IMR-90 (cell line): ENCODE data around the gene HOXA7. TPM values are rescaled to one million over a fixed set of nuclear protein-coding genes. Genes with fewer than 3 reads are reported as not detected.

ENCODE experiments used
- ATAC-seq: fragments of 200-7000 bp; cut with Tn5 transposase; 2 replicates; pipeline ENCODE4 v1.9.1; 2020; ENCODE audit warnings: low read depth, mild to moderate bottlenecking, moderate library complexity
- BruUV-seq: library from RNA; stranded (reverse); fragments of 400-500 nt; replicated peaks from 2 replicates; lab custom pipeline; 2021; lab: Mats Ljungman, UMichigan
- CTCF ChIA-PET: fragments of 300-600 bp; formaldehyde crosslinking; extraction: SDS; loops from one replicate; lab custom pipeline; 2021; ENCODE audit warnings: antibody characterized with exemption; lab: Yijun Ruan, JAX
- POLR2A ChIA-PET: fragments of 300-600 bp; sonication (Branson Sonifier 250); formaldehyde crosslinking; loops from one replicate; lab custom pipeline; 2022; ENCODE audit warnings: antibody characterized with exemption; ENCODE audit not compliant: unreplicated experiment; lab: Charles Lee
- DNase-seq: peaks from one replicate; pipeline ENCODE4 v3.0.0; 2013
- H2AFZ ChIP-seq: replicated peaks from 2 replicates; pipeline ENCODE3; 2013; ENCODE audit warnings: low read length, mild to moderate bottlenecking; ENCODE audit not compliant: poor library complexity
- H2AK5ac ChIP-seq: 2 replicates; pipeline ENCODE4 v1.6.1; 2013; ENCODE audit warnings: low read depth, low read length, inconsistent platforms
- H2AK9ac ChIP-seq: replicated peaks from 2 replicates; pipeline ENCODE3; 2013; ENCODE audit warnings: mild to moderate bottlenecking, low read depth, low read length, moderate library complexity; ENCODE audit not compliant: poor library complexity
- H2BK120ac ChIP-seq: 2 replicates; pipeline ENCODE4 v1.6.1; 2013; ENCODE audit warnings: low read depth, low read length, inconsistent platforms
- H2BK15ac ChIP-seq: 3 replicates; pipeline ENCODE4 v1.6.1; 2013; ENCODE audit warnings: low read depth, low read length, inconsistent platforms
- H2BK20ac ChIP-seq: 2 replicates; pipeline ENCODE4 v1.6.1; 2013; ENCODE audit warnings: low read depth, mild to moderate bottlenecking, inconsistent platforms, low read length, moderate library complexity
- H2BK5ac ChIP-seq: 2 replicates; pipeline ENCODE4 v1.6.1; 2013; ENCODE audit warnings: mild to moderate bottlenecking, low read depth, low read length, inconsistent platforms; ENCODE audit not compliant: poor library complexity, severe bottlenecking
- H3K14ac ChIP-seq: replicated peaks from 2 replicates; pipeline ENCODE4 v1.6.1; 2013; ENCODE audit warnings: low read depth, low read length, inconsistent platforms
- H3K18ac ChIP-seq: 2 replicates; pipeline ENCODE4 v1.6.1; 2013; ENCODE audit warnings: low read depth, low read length, control low read depth
- H3K23ac ChIP-seq: 2 replicates; pipeline ENCODE4 v1.6.1; 2013; ENCODE audit warnings: low read depth, low read length, inconsistent platforms
- H3K27ac ChIP-seq: 2 replicates; pipeline ENCODE4 v1.5.1; 2013; ENCODE audit warnings: mild to moderate bottlenecking, control low read depth, low read length; ENCODE audit not compliant: insufficient read depth
- H3K27me3 ChIP-seq: 2 replicates; pipeline ENCODE4 v1.6.1; 2013; ENCODE audit warnings: low read length; ENCODE audit not compliant: control insufficient read depth, insufficient read depth
- H3K36me3 ChIP-seq: 2 replicates; pipeline ENCODE4 v1.6.1; 2013; ENCODE audit warnings: low read length, mixed read lengths; ENCODE audit not compliant: control insufficient read depth, insufficient read depth
- H3K4ac ChIP-seq: 2 replicates; pipeline ENCODE4 v1.6.1; 2013; ENCODE audit warnings: low read depth, low read length, inconsistent platforms
- H3K4me1 ChIP-seq: 2 replicates; pipeline ENCODE4 v1.6.1; 2013; ENCODE audit warnings: low read length, mixed read lengths; ENCODE audit not compliant: control insufficient read depth, insufficient read depth
- H3K4me2 ChIP-seq: 2 replicates; pipeline ENCODE4 v1.6.1; 2013; ENCODE audit warnings: low read depth, mild to moderate bottlenecking, control low read depth, low read length, moderate library complexity
- H3K4me3 ChIP-seq: 2 replicates; pipeline ENCODE4 v1.5.1; 2013; ENCODE audit warnings: low read depth, mild to moderate bottlenecking, control low read depth, low read length, moderate library complexity; ENCODE audit not compliant: insufficient read depth
- H3K56ac ChIP-seq: 2 replicates; pipeline ENCODE4 v1.6.1; 2013; ENCODE audit warnings: low read length, inconsistent platforms; ENCODE audit not compliant: insufficient read depth; ENCODE audit errors: extremely low read depth
- H3K79me1 ChIP-seq, 2 experiments: 2 replicates each; pipeline ENCODE4 v1.6.1; 2013; ENCODE audit warnings: low read length in 2 of 2, inconsistent platforms in 1 of 2, low read depth in 1 of 2
- H3K9ac ChIP-seq: 2 replicates; pipeline ENCODE4 v1.6.1; 2013; ENCODE audit warnings: low read depth, low read length, control low read depth
- H3K9me1 ChIP-seq: 2 replicates; pipeline ENCODE4 v1.6.1; 2013; ENCODE audit warnings: low read length, inconsistent platforms; ENCODE audit not compliant: insufficient read depth
- H3K9me3 ChIP-seq: 2 replicates; pipeline ENCODE4 v1.6.1; 2013; ENCODE audit warnings: low read length; ENCODE audit not compliant: control insufficient read depth, insufficient read depth
- H4K20me1 ChIP-seq: 2 replicates; pipeline ENCODE4 v1.6.1; 2013; ENCODE audit warnings: low read length, inconsistent platforms; ENCODE audit not compliant: insufficient read depth
- H4K5ac ChIP-seq: 2 replicates; pipeline ENCODE4 v1.6.1; 2013; ENCODE audit warnings: mild to moderate bottlenecking, low read depth, low read length, control low read depth
- H4K8ac ChIP-seq, 2 experiments: 2 replicates each; pipeline ENCODE4 v1.6.1; 2013; ENCODE audit warnings: low read depth in 2 of 2, low read length in 2 of 2, control low read depth in 1 of 2, inconsistent platforms in 1 of 2
- H4K91ac ChIP-seq: 2 replicates; pipeline ENCODE4 v1.6.1; 2013; ENCODE audit warnings: low read depth, low read length, inconsistent platforms; ENCODE audit not compliant: insufficient read depth
- BHLHE40 ChIP-seq: fragments of 150-350 bp; IDR thresholded peaks from 2 replicates; pipeline ENCODE4 v1.6.1; 2016; ENCODE audit warnings: mild to moderate bottlenecking, low read depth, low read length
- CHD1 ChIP-seq: IDR thresholded peaks from 2 replicates; pipeline ENCODE4 v1.6.1; 2012; ENCODE audit warnings: low read depth, low read length, improper control_type of control experiment
- CTCF ChIP-seq: conservative IDR thresholded peaks from 2 replicates; pipeline ENCODE4 v1.5.1; 2012; ENCODE audit warnings: mild to moderate bottlenecking, low read depth, low read length, improper control_type of control experiment
- ELK1 ChIP-seq: fragments of 150-350 bp; IDR thresholded peaks from 2 replicates; pipeline ENCODE4 v1.6.1; 2016; ENCODE audit warnings: low read depth, mild to moderate bottlenecking, low read length, moderate library complexity, borderline replicate concordance
- MAFK ChIP-seq: IDR thresholded peaks from 2 replicates; pipeline ENCODE4 v1.6.1; 2012; ENCODE audit warnings: low read depth, low read length, improper control_type of control experiment
- MAZ ChIP-seq: IDR thresholded peaks from 2 replicates; pipeline ENCODE4 v1.6.1; 2012; ENCODE audit warnings: low read depth, mild to moderate bottlenecking, low read length, improper control_type of control experiment, moderate library complexity, borderline replicate concordance
- MXI1 ChIP-seq: IDR thresholded peaks from 2 replicates; pipeline ENCODE4 v1.6.1; 2012; ENCODE audit warnings: low read depth, mild to moderate bottlenecking, low read length, moderate library complexity, borderline replicate concordance
- RCOR1 ChIP-seq: IDR thresholded peaks from 2 replicates; pipeline ENCODE4 v1.6.1; 2012; ENCODE audit warnings: mild to moderate bottlenecking, low read length, improper control_type of control experiment; ENCODE audit not compliant: insufficient replicate concordance
- RFX5 ChIP-seq: IDR thresholded peaks from 2 replicates; pipeline ENCODE4 v1.8.0; 2012; ENCODE audit warnings: low read depth, mild to moderate bottlenecking, low read length, moderate library complexity
- SMC3 ChIP-seq: fragments of 150-350 bp; IDR thresholded peaks from 2 replicates; pipeline ENCODE4 v1.6.1; 2016; ENCODE audit warnings: low read depth, mild to moderate bottlenecking, antibody characterized with exemption, low read length, moderate library complexity
- USF2 ChIP-seq: fragments of 150-350 bp; IDR thresholded peaks from 2 replicates; pipeline ENCODE4 v1.6.1; 2017; ENCODE audit warnings: mild to moderate bottlenecking, antibody characterized with exemption, low read length, low read depth
- WGBS, 2 experiments: methylation state at CpG; one replicate each; pipeline versions ENCODE4 v1.1.5 to v1.1.7; 2013; ENCODE audit warnings: missing lambda C conversion rate in 2 of 2; ENCODE audit not compliant: insufficient read length in 1 of 2; ENCODE audit errors: extremely low coverage in 2 of 2; 5-methylcytosine and 5-hydroxymethylcytosine counted together
- dilution Hi-C: fragments of 300-500 bp; cut with HindIII; formaldehyde crosslinking; loops from one replicate; pipeline ENCODE4 v1.14.3; 2018; ENCODE audit warnings: low sequenced_read_pairs; ENCODE audit not compliant: unreplicated experiment
- in situ Hi-C: fragments of 300-500 bp; cut with MboI; formaldehyde crosslinking; loops from 3 replicates; pipeline ENCODE4 v1.14.3; 2019; ENCODE audit warnings: low sequenced_read_pairs, inconsistent platforms, mixed read lengths
- intact Hi-C: fragments of 100-400 bp; cut with micrococcal nuclease; formaldehyde crosslinking; loops from 2 replicates; pipeline ENCODE4 v1.10.0; 2022
- polyA plus RNA-seq, 3 experiments: library from polyadenylated mRNA; depleted of rRNA; stranded (reverse); fragments of >200 nt; gene quantifications; 2 replicates each; pipeline ENCODE4 v1.2.3, GENCODE V29; 2012; ENCODE audit warnings: low replicate concordance in 1 of 3
- total RNA-seq: library from RNA; depleted of rRNA; stranded (reverse); fragments of >200 nt; gene quantifications from 2 replicates; pipeline ENCODE4 v1.2.3, GENCODE V29; 2012

HOXA7 gene
- total and polyA plus RNA-seq, 2 of the 4 experiments (the other 2 are of a cell fraction): 0.18 to 1.7 TPM

GRCh38 chr7:27165089-27165995, 8.9 kb upstream of the HOXA7 start, which contains the start of gene HOXA9:
Gene HOXA9 (minus strand): TSS chr7:27165537. CDS start chr7:27165457, 80 bp downstream.
- intact Hi-C loops (loop anchor here (10.0 kb wide), 1 partner anchor 1911 kb away; no protein-coding TSS in a partner anchor), in situ Hi-C loops (no loop called here), dilution Hi-C loops (no loop called here)
- Histone ChIP-seq H4K8ac (no peak within 1 kb of the TSS), H3K9me1 (no peaks in the 10 kb centered on the region), H3K9me3 (peaks cover 21% of the 10 kb centered on the region), H3K4me3 (peak within 1 kb of the TSS; percentile 44), H3K36me3 (no peaks in the 10 kb centered on the region), H4K5ac (no peak within 1 kb of the TSS), H3K9ac (no peak within 1 kb of the TSS), H3K23ac (no peak within 1 kb of the TSS), H4K91ac (no peak within 1 kb of the TSS), H2AK5ac (no peak within 1 kb of the TSS), H4K20me1 (0 out of 2 replicates have a peak, but pooled peaks cover 3% of the 10 kb centered on the region), H3K14ac (no peak within 1 kb of the TSS), H2AK9ac (peak within 1 kb of the TSS; percentile 59), H2AFZ (peak within 1 kb of the TSS; percentile 88), H2BK120ac (no peak within 1 kb of the TSS), H3K56ac (no peak within 1 kb of the TSS), H3K27ac (no peak within 1 kb of the TSS), H2BK20ac (no peak within 1 kb of the TSS), H3K27me3 (peaks cover 73% of the 10 kb centered on the region), H3K4ac (no peak within 1 kb of the TSS), H3K4me1 (no peaks in the 10 kb centered on the region; the same call in 1 of the 2 replicates), H2BK5ac (no peak within 1 kb of the TSS), H3K18ac (no peak within 1 kb of the TSS), H3K4me2 (peak within 1 kb of the TSS; percentile 60), H3K79me1 (no peaks in the 10 kb centered on the region), H2BK15ac (no peak within 1 kb of the TSS)
- BruUV-seq: no TSS peak
- 2% methylated on average over 27 of the region's 82 CpGs; no CpG with 5 or more reads in 1 of the 2 experiments for WGBS, 2 experiments
- POLR2A ChIA-PET: interaction anchor here (0.6 kb wide), 1 partner anchor 695 kb away, joined by 3 read pairs; no protein-coding TSS in a partner anchor
- CTCF ChIA-PET: interaction anchor here (1.6 kb wide), 1 partner anchor 31 kb away, joined by 3 read pairs; no protein-coding TSS in a partner anchor
- TF ChIP-seq CTCF (no peak), RFX5 (no peak), ELK1 (no peak), MAFK (no peak), CHD1 (no peak), RCOR1 (no peak), USF2 (peak; percentile 94), MXI1 (no peak), SMC3 (no peak), MAZ (no peak), BHLHE40 (peak; percentile 46; the same call in 1 of the 2 replicates)
- no peak for ATAC-seq
- peak; percentile 61 for DNase-seq
